ENCODE results near the gene FKBP7. TPM values are rescaled to one million over a fixed set of nuclear protein-coding genes. Genes with fewer than 3 reads are reported as not detected.

Gene FKBP7
- total RNA-seq, 1 donor from 2014 or later: 44.3 TPM

GRCh38 chr2:178449700-178450523 lies 28.5 kb downstream of the FKBP7 start:
- TF ChIP-seq, protein P1, sequence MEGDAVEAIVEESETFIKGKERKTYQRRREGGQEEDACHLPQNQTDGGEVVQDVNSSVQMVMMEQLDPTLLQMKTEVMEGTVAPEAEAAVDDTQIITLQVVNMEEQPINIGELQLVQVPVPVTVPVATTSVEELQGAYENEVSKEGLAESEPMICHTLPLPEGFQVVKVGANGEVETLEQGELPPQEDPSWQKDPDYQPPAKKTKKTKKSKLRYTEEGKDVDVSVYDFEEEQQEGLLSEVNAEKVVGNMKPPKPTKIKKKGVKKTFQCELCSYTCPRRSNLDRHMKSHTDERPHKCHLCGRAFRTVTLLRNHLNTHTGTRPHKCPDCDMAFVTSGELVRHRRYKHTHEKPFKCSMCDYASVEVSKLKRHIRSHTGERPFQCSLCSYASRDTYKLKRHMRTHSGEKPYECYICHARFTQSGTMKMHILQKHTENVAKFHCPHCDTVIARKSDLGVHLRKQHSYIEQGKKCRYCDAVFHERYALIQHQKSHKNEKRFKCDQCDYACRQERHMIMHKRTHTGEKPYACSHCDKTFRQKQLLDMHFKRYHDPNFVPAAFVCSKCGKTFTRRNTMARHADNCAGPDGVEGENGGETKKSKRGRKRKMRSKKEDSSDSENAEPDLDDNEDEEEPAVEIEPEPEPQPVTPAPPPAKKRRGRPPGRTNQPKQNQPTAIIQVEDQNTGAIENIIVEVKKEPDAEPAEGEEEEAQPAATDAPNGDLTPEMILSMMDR (IDR thresholded peaks at IDR 0.05): no peak
- Mint-ChIP-seq H3K4me3 (ENCODE audit: unreplicated experiment) (peak overlapping the region; percentile 81), H3K4me1 (ENCODE audit: low read depth) (peaks cover 32% of the 10 kb centered on the region), H3K27ac (ENCODE audit: unreplicated experiment) (peak overlapping the region; percentile 91), H3K9me3 (ENCODE audit: low read depth) (no peaks in the 10 kb centered on the region), H3K36me3 (ENCODE audit: low read depth) (peaks cover 14% of the 10 kb centered on the region), H3K27me3 (ENCODE audit: low read depth) (no peaks in the 10 kb centered on the region)
- DNase-seq (ENCODE audit: low spot score): no peak

GRCh38 chr2:178448968-178449661 lies 29.3 kb downstream of the FKBP7 start:
- no peak for DNase-seq (ENCODE audit: low spot score)

DNA sequence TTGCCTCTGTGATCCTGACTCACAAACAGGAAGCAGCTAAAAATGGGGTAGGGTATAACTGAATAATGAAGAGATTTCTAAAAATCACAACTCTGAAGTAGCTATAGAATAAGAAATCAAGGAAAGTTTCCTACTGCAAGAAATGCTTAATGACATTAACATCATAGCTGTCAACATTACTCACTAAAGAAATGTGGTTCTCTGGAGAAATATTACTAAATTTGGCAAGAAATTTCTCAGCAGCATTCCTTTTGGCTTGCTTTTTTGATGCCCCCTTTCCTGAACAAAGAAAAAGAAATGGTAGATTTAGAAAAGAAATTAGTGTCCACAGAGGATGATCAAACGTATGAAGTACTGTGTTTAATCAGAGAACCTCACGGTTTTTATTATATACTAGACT lies 37.0 kb downstream of the FKBP7 start:
- DNase-seq (ENCODE audit: low spot score): no peak
- Mint-ChIP-seq H3K27me3 (ENCODE audit: low read depth) (no peaks in the 10 kb centered on the region), H3K4me3 (ENCODE audit: unreplicated experiment) (peak overlapping the region; percentile 3), H3K9me3 (ENCODE audit: low read depth) (no peaks in the 10 kb centered on the region), H3K27ac (ENCODE audit: unreplicated experiment) (peak overlapping the region; percentile 84), H3K36me3 (ENCODE audit: low read depth) (peaks cover 28% of the 10 kb centered on the region), H3K4me1 (ENCODE audit: low read depth) (peaks cover 26% of the 10 kb centered on the region)
- TF ChIP-seq, protein P1 (IDR thresholded peaks at IDR 0.05): no peak

More at GRCh38 chr2:178448968-178449661, 29.3 kb downstream of the FKBP7 start:
- Mint-ChIP-seq H3K36me3 (ENCODE audit: low read depth) (peaks cover 17% of the 10 kb centered on the region), H3K9me3 (ENCODE audit: low read depth) (no peaks in the 10 kb centered on the region), H3K27ac (ENCODE audit: unreplicated experiment) (peak overlapping the region; percentile 91), H3K4me1 (ENCODE audit: low read depth) (peaks cover 32% of the 10 kb centered on the region), H3K27me3 (ENCODE audit: low read depth) (no peaks in the 10 kb centered on the region), H3K4me3 (ENCODE audit: unreplicated experiment) (peak overlapping the region; percentile 81)
- TF ChIP-seq, protein P1 (IDR thresholded peaks at IDR 0.05): no peak

- peaks cover 19% of the 10 kb centered on the region for H3K36me3 Mint-ChIP-seq (ENCODE audit: low read depth)
- H3K27me3 Mint-ChIP-seq (ENCODE audit: low read depth): no peaks in the 10 kb centered on the region
- no peak for DNase-seq (ENCODE audit: low spot score)
- TF ChIP-seq, protein P1 (IDR thresholded peaks at IDR 0.05): no peak
- H3K4me3 Mint-ChIP-seq (ENCODE audit: unreplicated experiment): no peak overlapping the region
- H3K27ac Mint-ChIP-seq (ENCODE audit: unreplicated experiment): no peak overlapping the region
- H3K4me1 Mint-ChIP-seq (ENCODE audit: low read depth): peaks cover 21% of the 10 kb centered on the region
- no peaks in the 10 kb centered on the region for H3K9me3 Mint-ChIP-seq (ENCODE audit: low read depth)
Measured at GRCh38 chr2:178436662-178437061, 41.7 kb downstream of the FKBP7 start.

DNA sequence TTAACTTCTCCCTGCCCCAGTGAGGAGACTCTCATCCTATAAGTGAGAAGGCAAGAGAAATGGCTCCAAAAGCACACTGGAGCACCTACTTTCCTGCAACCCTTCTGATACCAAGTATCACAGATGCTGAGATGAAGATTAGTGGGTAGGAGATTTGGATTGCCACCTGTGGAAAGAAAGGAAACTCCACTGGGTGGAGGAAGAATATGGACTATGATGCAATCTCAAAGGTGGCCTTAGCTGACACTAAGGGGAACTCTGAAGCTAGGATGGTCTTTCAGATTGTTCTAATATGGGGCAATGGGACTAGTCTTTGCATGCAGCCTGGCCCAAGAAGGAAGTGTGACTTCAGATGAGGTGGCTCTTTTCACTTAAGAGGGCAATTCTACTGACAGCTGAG lies 49.1 kb downstream of the FKBP7 start:
- TF ChIP-seq, protein P1 (IDR thresholded peaks at IDR 0.05): no peak
- H3K27me3 Mint-ChIP-seq (ENCODE audit: low read depth): no peaks in the 10 kb centered on the region
- peaks cover 32% of the 10 kb centered on the region for H3K36me3 Mint-ChIP-seq (ENCODE audit: low read depth)
- H3K27ac Mint-ChIP-seq (ENCODE audit: unreplicated experiment): no peak overlapping the region
- DNase-seq (ENCODE audit: low spot score): no peak
- peaks cover 4% of the 10 kb centered on the region for H3K4me1 Mint-ChIP-seq (ENCODE audit: low read depth)
- no peak overlapping the region for H3K4me3 Mint-ChIP-seq (ENCODE audit: unreplicated experiment)
- H3K9me3 Mint-ChIP-seq (ENCODE audit: low read depth): peaks cover 23% of the 10 kb centered on the region
